Kasumi-1 (cell line): ENCODE data around the gene RCOR1.

ENCODE experiments used
- DNase-seq, 2 experiments: peaks; one replicate each; lab custom pipeline; 2025; lab: John Stamatoyannopoulos, UW

Gene RCOR1

GRCh38 chr14:102723650-102724049 is 131.2 kb downstream of the RCOR1 start:
- no peak for DNase-seq

- DNase-seq = no peak
These were observed 133.9 kb downstream of the RCOR1 start for GRCh38 chr14:102726191-102726949.

GRCh38 chr14:102727336-102728095 is 135.1 kb downstream of the RCOR1 start:
- no peak for DNase-seq

- no peak for DNase-seq
These were observed 136.1 kb downstream of the RCOR1 start for GRCh38 chr14:102728501-102728900.

GRCh38 chr14:102729268-102729667 is 136.8 kb downstream of the RCOR1 start:
- DNase-seq = no peak

GRCh38 chr14:102729825-102730224 is 137.4 kb downstream of the RCOR1 start:
- no peak for DNase-seq

GRCh38 chr14:102731101-102731870 is 138.8 kb downstream of the RCOR1 start:
- no peak for DNase-seq

GRCh38 chr14:102731871-102732800 is 139.7 kb downstream of the RCOR1 start:
- DNase-seq = no peak

- DNase-seq = no peak
These were observed 140.5 kb downstream of the RCOR1 start for GRCh38 chr14:102732924-102733323.

GRCh38 chr14:102733326-102733725 is 140.9 kb downstream of the RCOR1 start:
- no peak for DNase-seq

- DNase-seq = no peak
These were observed 142.0 kb downstream of the RCOR1 start for GRCh38 chr14:102734436-102734835.

GRCh38 chr14:102736956-102737355 is 144.5 kb downstream of the RCOR1 start:
- no peak for DNase-seq

GRCh38 chr14:102737402-102738372 is 145.2 kb downstream of the RCOR1 start:
- DNase-seq = no peak

- no peak for DNase-seq
These were observed 146.1 kb downstream of the RCOR1 start for GRCh38 chr14:102738373-102739189.

GRCh38 chr14:102739190-102739469 is 146.7 kb downstream of the RCOR1 start:
- DNase-seq = no peak

- DNase-seq = no peak
These were observed 154.4 kb downstream of the RCOR1 start for GRCh38 chr14:102746634-102747438.

GRCh38 chr14:102748806-102749205 is 156.4 kb downstream of the RCOR1 start:
- DNase-seq = no peak

- no peak for DNase-seq
These were observed 157.2 kb downstream of the RCOR1 start for GRCh38 chr14:102749393-102750305.
